ENCODE measurements around the gene MGAT4C.

Gene MGAT4C

DNA sequence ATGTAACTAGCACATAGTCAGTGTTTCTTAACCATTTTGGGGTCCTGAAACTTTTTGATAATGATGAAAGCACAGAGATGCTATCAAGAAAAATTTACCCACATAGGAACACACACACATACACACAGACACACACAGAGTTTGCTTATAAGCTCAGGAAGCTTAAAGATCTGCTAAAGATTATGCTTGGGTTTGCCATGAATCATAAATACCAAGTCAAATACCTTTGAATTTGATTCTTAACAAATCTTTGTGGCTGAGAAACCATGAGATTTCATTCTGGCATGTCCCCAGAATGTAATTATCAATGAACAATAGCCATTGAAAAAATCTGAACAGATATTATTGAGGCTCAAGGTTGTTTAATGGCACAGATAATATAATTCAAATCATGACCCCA, 292.9 kb downstream of the MGAT4C start:
- DNase-seq = no peak

DNA sequence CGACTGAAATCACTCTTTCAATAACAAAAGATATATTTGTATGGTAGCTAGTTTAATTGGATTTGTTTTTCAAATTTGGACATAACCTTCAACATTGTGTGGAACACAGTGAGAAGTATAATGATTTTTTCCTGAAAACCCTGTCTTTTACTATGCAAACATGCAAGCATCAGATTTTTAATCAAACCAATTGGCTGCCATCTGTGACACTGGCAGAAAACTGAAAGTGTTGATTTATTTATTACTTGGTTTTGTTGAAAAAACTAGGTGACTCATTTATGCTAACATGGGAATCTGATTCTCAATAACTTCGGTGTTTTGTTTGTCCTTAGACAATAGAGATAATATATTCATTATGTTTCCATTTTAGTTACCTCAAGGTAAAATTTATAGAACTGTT, 300.1 kb downstream of the MGAT4C start:
- no peak for DNase-seq

DNA sequence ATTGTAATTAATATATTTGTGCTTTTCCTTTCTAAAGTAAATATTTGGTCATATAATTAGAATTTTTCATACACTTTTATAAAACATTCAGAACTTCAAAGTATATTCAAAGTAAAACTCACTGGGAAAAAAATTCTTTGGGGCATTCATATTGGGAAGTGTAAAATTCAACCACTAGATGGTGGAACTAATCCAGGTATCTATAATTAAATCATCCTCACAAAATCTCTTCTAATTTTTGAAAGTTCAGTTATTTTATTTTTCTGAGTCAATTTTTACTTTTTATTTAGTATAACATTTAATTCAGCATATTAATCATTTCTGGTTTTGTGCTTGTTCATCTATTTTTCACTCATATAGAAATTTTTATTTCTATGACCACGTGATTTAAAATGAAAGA, 301.1 kb downstream of the MGAT4C start:
- peak; percentile 26 for DNase-seq

DNA sequence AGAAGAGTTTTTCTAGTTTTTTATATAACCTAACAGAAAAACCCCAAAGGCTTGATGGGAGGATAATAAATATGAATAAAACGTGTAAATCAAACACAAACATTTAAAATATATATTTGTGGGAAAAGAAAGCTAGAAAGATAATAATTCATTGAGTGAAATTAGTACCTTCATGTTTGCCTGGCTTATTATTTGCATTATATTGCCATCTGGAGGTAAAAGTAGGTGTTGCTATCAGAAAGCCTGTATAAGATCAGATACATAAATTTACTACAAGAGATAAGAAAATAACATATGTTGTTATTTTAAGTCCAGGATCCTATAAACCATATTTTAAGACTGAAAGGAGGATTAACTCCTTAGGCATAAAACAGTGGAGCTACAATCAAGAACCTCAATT, 304.4 kb downstream of the MGAT4C start:
- DNase-seq = peak; percentile 25

DNA sequence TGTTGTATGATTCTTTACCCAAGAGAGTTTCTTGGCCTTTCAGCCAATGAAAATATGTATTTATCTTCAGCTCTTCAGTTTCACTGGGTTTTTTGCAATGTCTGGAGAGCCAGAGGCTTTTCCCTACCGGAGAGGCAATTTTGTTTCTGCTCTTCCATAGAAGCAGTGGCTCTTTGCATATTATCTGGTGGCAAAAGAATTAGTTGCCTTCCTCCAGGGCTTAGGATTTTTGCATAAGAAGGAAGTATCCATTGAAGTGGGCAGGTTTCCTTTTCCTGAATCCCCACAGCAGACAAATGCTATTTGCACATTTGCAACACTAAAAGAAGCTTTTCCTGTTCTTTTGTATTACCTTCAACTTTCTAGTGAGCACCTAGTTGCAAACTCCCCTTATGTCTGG, 306.9 kb downstream of the MGAT4C start:
- no peak for DNase-seq

DNA sequence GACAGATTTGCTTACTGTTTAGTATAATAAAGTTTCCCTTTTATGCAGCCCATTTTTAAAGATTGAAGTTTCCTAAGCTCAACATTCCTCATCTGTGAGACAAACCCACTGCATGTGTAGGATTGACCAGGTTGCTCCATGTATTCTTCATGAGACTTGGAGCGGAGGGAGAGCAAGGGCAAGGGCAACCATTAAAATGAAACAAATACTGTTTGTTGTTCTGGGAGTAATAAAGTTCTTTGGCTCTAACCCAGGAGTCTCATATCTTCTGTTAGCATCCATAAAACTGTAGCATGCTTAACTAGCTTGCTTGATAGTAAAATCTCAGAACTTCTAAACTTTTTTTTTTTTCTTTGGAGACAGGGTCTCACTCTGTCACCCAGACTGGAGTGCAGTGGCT, 307.9 kb downstream of the MGAT4C start:
- DNase-seq = no peak

DNA sequence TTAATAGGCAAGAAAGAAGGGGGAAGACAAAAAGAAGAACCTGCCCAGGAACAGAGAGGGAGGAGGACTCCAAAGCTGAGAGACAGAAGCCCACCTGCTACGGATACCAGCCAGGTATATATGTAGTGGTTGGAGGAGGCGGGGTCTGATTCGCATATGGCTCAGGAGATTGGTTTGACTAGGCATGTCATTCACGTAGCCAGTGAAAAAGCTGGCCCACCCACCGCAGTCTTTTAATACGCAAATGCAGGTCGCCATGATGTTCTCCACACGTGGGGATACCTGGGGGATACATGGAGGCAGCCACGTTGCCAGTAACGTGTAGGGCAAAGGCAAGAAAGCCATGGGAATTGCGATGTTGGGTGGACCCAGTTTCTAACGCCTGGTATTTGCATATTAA, 308.9 kb downstream of the MGAT4C start:
- no peak for DNase-seq

DNA sequence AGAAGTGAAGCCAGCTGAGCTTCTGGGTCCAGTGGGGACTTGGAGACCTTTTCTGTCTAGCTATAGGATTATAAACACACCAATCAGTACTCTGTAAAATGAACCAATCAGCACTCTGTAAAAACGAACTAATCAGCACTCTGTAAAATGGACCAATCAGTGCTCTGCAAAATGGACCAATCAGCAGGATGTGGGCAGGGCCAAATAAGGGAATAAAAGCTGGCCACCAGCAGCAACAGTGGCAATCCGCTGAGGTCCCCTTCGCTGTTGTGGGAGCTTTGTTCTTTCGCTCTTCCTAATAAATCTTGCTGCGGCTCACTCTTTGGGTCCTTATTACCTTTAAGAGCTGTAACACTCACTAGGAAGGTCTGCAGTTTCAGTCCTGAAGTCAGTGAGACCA, 309.8 kb downstream of the MGAT4C start:
- no peak for DNase-seq

DNA sequence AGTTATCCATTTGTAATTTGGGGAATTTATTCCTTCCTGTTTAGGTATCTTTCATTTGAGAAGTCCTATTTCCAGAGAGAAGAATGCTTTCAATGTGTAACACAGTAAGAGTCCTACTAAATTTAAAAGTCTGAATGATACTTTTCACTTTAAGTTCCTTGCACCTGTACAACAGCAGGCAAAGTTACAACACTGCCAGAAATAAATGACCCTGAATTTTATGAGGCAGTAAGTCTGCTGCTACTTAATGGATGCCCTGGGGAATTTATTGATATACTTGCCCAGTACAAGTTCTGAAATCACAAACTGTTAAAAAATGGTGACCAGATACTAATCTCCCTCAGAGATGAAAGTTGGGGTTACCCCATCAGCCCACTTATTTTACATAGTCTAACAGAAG, 329.0 kb downstream of the MGAT4C start:
- no peak for DNase-seq

DNA sequence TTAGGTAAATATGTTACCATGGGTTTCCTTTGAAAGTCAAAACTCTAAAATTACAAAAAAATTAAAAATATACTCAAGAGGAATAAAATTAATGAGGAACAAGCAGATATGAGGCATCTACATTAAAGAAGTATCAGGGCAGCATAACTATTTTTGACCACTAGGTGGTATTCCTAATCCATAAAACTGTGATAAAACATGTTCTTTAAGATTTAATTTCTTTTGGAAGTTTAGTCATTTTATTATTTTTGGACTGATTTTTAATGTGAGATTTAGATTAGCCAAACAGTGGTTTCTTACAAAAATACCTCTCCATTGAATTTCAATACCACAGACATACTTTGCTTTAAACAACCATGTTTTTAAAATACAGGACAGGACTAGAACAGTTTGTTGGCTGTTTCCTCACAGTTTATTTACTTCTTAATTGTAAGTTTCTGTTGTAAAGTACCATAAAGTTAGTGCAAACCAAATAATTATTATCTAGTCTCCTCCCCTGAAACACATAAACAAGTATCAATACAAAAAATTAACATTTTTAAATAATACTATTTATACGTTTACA, 332.3 kb downstream of the MGAT4C start:
- peak; percentile 59 for DNase-seq

DNA sequence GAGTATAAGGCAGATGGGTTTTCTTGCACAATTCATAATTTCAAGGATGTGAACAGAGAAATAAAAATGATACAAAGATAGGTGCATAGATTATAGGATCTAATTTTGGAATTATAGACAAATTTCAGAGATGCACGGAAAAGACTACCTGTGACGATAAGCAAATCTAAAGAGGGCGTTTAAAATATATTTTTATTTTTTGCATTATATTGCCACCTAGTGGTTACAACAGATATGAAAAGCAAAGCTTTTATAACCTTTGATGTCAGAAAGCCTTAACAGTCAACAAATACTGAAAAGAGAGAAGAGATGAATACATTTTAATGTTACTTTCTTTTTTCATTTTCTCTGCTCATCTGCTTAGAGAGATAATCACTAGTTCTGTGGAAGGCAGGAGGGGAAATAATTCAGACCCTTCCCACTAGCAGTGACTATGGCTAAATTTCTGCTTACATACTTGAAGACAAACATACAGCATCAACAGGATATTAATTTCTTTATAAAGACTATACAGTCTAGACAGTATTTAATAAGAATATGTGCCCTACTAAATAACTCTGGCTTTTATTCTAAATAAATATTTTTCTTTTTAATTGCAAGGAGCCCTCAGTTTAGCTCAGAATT, 335.8 kb downstream of the MGAT4C start:
- peak; percentile 73 for DNase-seq

All from eye (tissue), 1 donor.